Measurements from ENCODE around the gene CCBE1. TPM values are rescaled to one million over a fixed set of nuclear protein-coding genes. Genes with fewer than 3 reads are reported as not detected.

Gene CCBE1
- total RNA-seq, 1 experiment from 2014 or later, result 28.9 TPM

GRCh38 chr18:59729781-59730180 lies 32.6 kb upstream of the CCBE1 start:
- no peak for TF ChIP-seq CTCF (IDR thresholded peaks at IDR 0.05; ENCODE audit: unreplicated experiment)
- BruUV-seq (replicated peaks), result no TSS peak
- intact Hi-C loops (cut with micrococcal nuclease), result no loop called here
- Mint-ChIP-seq H3K27me3 (ENCODE audit: insufficient read depth, unreplicated experiment) (no peaks in the 10 kb centered on the region), H3K9me3 (ENCODE audit: unreplicated experiment) (peaks cover 7% of the 10 kb centered on the region), H3K36me3 (ENCODE audit: insufficient read depth, unreplicated experiment) (no peaks in the 10 kb centered on the region), H3K27ac (ENCODE audit: low read depth, unreplicated experiment) (peak overlapping the region; percentile 66), H3K4me3 (ENCODE audit: unreplicated experiment) (no peak overlapping the region), H3K4me1 (ENCODE audit: insufficient read depth, unreplicated experiment) (peaks cover 13% of the 10 kb centered on the region)
- ChIA-PET POLR2A (interaction anchor here (0.7 kb wide), 1 partner anchor 30 kb away, joined by 6 read pairs; no protein-coding TSS in a partner anchor), CTCF (interaction anchor here (0.6 to 2.0 kb wide), 3 partner anchors 9 to 30 kb away, joined by 3 to 10 read pairs (median 5); no protein-coding TSS in a partner anchor)
- DNase-seq (ENCODE audit: unreplicated experiment), result peak; percentile 56

- peaks cover 7% of the 10 kb centered on the region for H3K9me3 Mint-ChIP-seq (ENCODE audit: unreplicated experiment)
- H3K27ac Mint-ChIP-seq (ENCODE audit: low read depth, unreplicated experiment), result no peak overlapping the region
- POLR2A ChIA-PET, result no interaction called here
- no peak for DNase-seq (ENCODE audit: unreplicated experiment)
- H3K4me1 Mint-ChIP-seq (ENCODE audit: insufficient read depth, unreplicated experiment), result peaks cover 19% of the 10 kb centered on the region
- intact Hi-C loops (cut with micrococcal nuclease), result no loop called here
- no peak overlapping the region for H3K4me3 Mint-ChIP-seq (ENCODE audit: unreplicated experiment)
- H3K36me3 Mint-ChIP-seq (ENCODE audit: insufficient read depth, unreplicated experiment), result no peaks in the 10 kb centered on the region
- no peak for TF ChIP-seq CTCF (IDR thresholded peaks at IDR 0.05; ENCODE audit: unreplicated experiment)
- CTCF ChIA-PET, result interaction anchor here (0.6 to 1.1 kb wide), 3 partner anchors 9 to 214 kb away, joined by 3 read pairs; no protein-coding TSS in a partner anchor
- no peaks in the 10 kb centered on the region for H3K27me3 Mint-ChIP-seq (ENCODE audit: insufficient read depth, unreplicated experiment)
- BruUV-seq (replicated peaks), result no TSS peak
Observed at GRCh38 chr18:59728816-59729215, 31.6 kb upstream of the CCBE1 start.

- peaks cover 16% of the 10 kb centered on the region for H3K4me1 Mint-ChIP-seq (ENCODE audit: insufficient read depth, unreplicated experiment)
- ChIA-PET POLR2A (interaction anchor here (1.2 to 1.8 kb wide), 2 partner anchors 18 to 24 kb away, joined by 3 read pairs; no protein-coding TSS in a partner anchor), CTCF (interaction anchor here (0.6 to 3.2 kb wide), 4 partner anchors 9 to 1818 kb away, joined by 3 to 21 read pairs (median 4); partner anchors contain the start of gene CCBE1)
- TF ChIP-seq CTCF (IDR thresholded peaks at IDR 0.05; ENCODE audit: unreplicated experiment), result no peak
- no peak overlapping the region for H3K4me3 Mint-ChIP-seq (ENCODE audit: unreplicated experiment)
- intact Hi-C loops (cut with micrococcal nuclease), result no loop called here
- BruUV-seq (replicated peaks), result no TSS peak
- no peaks in the 10 kb centered on the region for H3K36me3 Mint-ChIP-seq (ENCODE audit: insufficient read depth, unreplicated experiment)
- no peaks in the 10 kb centered on the region for H3K27me3 Mint-ChIP-seq (ENCODE audit: insufficient read depth, unreplicated experiment)
- DNase-seq (ENCODE audit: unreplicated experiment), result no peak
- no peak overlapping the region for H3K27ac Mint-ChIP-seq (ENCODE audit: low read depth, unreplicated experiment)
- peaks cover 7% of the 10 kb centered on the region for H3K9me3 Mint-ChIP-seq (ENCODE audit: unreplicated experiment)
Observed at GRCh38 chr18:59725142-59725541, 27.9 kb upstream of the CCBE1 start.

GRCh38 chr18:59724103-59724502 lies 26.9 kb upstream of the CCBE1 start:
- Mint-ChIP-seq H3K27ac (ENCODE audit: low read depth, unreplicated experiment) (no peak overlapping the region), H3K4me1 (ENCODE audit: insufficient read depth, unreplicated experiment) (peaks cover 13% of the 10 kb centered on the region), H3K9me3 (ENCODE audit: unreplicated experiment) (peaks cover 7% of the 10 kb centered on the region), H3K4me3 (ENCODE audit: unreplicated experiment) (no peak overlapping the region), H3K36me3 (ENCODE audit: insufficient read depth, unreplicated experiment) (no peaks in the 10 kb centered on the region), H3K27me3 (ENCODE audit: insufficient read depth, unreplicated experiment) (no peaks in the 10 kb centered on the region)
- no peak for TF ChIP-seq CTCF (IDR thresholded peaks at IDR 0.05; ENCODE audit: unreplicated experiment)
- intact Hi-C loops (cut with micrococcal nuclease), result no loop called here
- ChIA-PET POLR2A (interaction anchor here (1.1 to 1.2 kb wide), 2 partner anchors 19 to 24 kb away, joined by 3 to 5 read pairs; no protein-coding TSS in a partner anchor), CTCF (interaction anchor here (0.6 to 3.2 kb wide), 3 partner anchors 27 to 1820 kb away, joined by 3 to 21 read pairs (median 3); partner anchors contain the start of gene CCBE1)
- peak; percentile 23 for DNase-seq (ENCODE audit: unreplicated experiment)
- BruUV-seq (replicated peaks), result no TSS peak
